GM19351 (cell line): ENCODE results near the gene RO60.

Experiments used
- ATAC-seq: cut with Tn5 transposase; IDR thresholded peaks from one replicate; pipeline ENCODE4 v1.9.1; 2021; ENCODE audit warnings: mild to moderate bottlenecking, moderate library complexity; ENCODE audit not compliant: unreplicated experiment

Gene RO60

DNA sequence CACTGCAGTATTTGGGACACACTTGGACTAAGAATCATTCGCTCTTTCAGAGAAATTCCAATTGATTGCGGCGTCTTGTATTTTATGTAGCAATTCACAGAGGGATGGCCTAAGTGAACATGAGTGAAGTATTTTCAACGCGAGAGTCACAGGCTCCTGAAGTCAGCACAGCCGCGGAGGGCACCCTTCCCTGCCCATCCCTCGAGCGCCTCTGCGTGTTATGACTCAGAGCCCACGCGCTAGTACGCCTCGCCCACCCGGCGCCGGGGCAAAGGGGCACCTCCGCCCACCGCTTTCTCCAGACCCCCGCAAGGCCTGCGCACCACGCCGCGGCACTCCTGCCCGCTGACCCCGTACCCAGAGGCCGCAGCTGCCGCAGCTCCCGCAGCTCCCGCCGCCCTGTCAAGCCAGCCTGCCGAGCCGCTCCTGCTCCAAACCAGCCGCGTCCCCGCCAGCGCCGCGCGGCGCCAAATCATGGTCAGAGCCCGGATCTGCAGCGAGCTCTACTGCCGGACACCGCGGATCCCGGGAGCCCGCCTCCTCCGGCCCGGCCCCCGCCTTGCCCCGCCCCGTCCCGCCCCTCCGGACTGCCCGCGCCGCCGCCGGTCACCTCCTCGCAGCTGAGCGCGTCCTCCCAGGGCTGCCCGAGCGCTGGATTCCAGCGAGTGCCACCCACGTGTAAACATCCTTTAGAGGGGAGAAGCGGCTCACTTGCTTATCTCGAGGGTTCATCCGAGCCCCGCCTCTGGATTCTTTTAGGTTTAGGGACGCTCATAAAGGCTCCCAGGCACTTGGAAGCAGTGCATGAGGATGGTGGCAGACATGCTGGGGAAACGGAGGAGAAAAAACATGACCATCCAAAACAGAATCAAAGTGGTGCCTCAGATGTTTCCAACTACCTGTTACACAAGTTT is 45.8 kb downstream of the RO60 start, which contains the start of gene GLRX2:
GLRX2 (minus strand) TSS at position 508 of the 914 bp plus-strand sequence; CDS start at position 476, 32 bp downstream.
- ATAC-seq: peak; percentile 84

DNA sequence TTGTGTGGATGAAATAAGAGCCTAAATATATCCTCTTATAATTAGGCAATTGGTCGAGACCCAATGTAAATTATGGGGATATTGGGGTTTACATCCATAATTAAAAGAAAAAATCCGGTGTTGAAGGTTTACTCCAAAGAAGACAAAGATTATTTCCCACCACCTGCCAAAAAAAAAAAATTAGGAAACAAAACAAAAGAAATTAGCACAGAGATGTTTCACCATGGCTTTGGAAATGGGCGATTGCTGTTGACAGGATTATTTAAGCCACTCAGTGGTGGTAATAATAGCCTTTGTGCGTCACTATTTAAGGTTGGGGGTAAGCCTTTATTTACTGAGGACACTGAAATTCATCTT is 46.4 kb downstream of the RO60 start:
- ATAC-seq: no peak

GRCh38 chr1:193108471-193108870 is 49.1 kb downstream of the RO60 start:
- ATAC-seq: no peak
